ENCODE measurements around the gene KRT14.
"Not testable (repeated sequence)": the region's sequence is repeated elsewhere in the genome, so short reads cannot be mapped to it uniquely, and the experiment has no call there.

The KRT14 gene

DNA sequence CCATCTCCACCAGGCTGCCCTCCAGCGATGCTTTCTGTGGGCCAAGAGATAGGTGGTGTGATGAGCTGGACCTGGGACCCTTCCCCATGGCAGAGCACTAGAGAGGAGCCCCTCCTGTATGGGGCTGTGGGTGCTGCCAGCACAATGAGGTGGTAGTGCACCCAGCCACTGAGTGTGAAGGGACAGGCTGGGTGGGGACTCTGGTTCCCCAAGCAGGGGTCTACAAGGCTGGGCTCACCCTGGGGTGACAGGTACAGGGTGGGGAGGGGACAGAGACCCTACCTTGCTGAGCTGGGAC lies 41.3 kb upstream of the KRT14 start:
- not testable (repeated sequence) for H3K4me3 ChIP-seq (ENCODE audit: low read depth, low read length); H3K9ac ChIP-seq (ENCODE audit: low read depth, low read length); H3K4me1 ChIP-seq (ENCODE audit: control insufficient read depth, insufficient read depth, low read length); H3K9me3 ChIP-seq (ENCODE audit: control insufficient read depth, insufficient read depth, low read length); H3K36me3 ChIP-seq (ENCODE audit: control insufficient read depth, insufficient read depth, low read length); H3K27me3 ChIP-seq (ENCODE audit: control insufficient read depth, insufficient read depth, low read length)

DNA sequence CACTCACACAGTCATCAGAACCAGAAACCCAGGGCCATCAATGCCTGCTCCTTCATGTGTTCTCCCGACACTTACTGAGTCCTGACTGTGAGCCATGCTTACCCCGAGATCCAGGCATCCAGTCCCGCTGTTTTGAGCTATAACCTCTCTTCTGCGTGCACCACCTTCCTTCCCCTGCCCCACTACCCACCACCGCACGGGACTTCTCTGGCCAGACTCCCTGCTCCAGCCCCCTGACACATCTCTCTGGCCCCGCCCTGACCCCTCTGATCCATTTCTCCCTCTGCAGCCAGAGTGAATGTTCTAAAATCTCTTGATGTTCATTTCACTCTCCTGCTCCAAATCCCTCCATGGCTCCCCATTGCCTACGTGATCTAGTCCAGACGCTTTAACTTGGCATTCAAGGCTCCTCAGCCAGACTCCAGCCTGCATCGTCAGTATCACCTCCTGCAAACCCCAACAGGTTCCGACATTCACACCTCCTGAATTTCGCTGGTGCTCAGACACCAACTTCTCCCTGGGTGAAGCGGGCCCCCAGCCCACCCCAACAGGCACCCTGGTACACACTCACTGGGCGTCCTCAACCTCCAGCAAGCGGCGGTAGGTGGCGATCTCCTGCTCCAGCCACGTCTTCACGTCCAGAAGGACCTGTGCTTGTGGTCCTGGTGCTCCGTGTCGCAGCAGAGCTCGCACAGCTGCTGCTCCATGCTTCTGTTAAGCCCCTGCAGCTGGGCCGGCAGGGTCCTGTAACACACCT lies 40.8 kb upstream of the KRT14 start:
- no peaks in the 10 kb centered on the region for H3K9me3 ChIP-seq (ENCODE audit: control insufficient read depth, insufficient read depth, low read length)
- no peaks in the 10 kb centered on the region for H3K27me3 ChIP-seq (ENCODE audit: control insufficient read depth, insufficient read depth, low read length)
- no peaks in the 10 kb centered on the region for H3K36me3 ChIP-seq (ENCODE audit: control insufficient read depth, insufficient read depth, low read length)
- no peak overlapping the region for H3K4me3 ChIP-seq (ENCODE audit: low read depth, low read length)
- H3K4me1 ChIP-seq (ENCODE audit: control insufficient read depth, insufficient read depth, low read length), result no peaks in the 10 kb centered on the region
- H3K9ac ChIP-seq (ENCODE audit: low read depth, low read length), result no peak overlapping the region

DNA sequence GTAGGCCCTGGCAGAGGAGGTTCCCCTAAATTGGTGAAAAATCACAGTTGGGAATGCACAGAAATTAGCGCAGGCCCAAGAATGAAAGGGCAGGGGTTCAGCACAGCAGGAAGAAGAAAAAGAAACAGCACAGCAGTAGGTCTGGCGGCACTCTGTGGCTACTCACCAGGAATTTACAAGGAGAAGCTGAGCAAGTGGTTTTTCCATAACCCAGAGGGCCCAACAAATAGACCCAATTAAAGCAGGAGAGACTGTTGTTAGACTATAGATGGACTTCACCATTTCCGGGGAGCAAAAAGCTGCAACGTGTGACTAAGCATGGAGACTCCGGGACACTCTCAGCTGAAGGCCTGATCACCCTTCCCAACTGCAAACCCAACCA lies 40.2 kb upstream of the KRT14 start:
- not testable (repeated sequence) for H3K27me3 ChIP-seq (ENCODE audit: control insufficient read depth, insufficient read depth, low read length); H3K36me3 ChIP-seq (ENCODE audit: control insufficient read depth, insufficient read depth, low read length); H3K9ac ChIP-seq (ENCODE audit: low read depth, low read length)

DNA sequence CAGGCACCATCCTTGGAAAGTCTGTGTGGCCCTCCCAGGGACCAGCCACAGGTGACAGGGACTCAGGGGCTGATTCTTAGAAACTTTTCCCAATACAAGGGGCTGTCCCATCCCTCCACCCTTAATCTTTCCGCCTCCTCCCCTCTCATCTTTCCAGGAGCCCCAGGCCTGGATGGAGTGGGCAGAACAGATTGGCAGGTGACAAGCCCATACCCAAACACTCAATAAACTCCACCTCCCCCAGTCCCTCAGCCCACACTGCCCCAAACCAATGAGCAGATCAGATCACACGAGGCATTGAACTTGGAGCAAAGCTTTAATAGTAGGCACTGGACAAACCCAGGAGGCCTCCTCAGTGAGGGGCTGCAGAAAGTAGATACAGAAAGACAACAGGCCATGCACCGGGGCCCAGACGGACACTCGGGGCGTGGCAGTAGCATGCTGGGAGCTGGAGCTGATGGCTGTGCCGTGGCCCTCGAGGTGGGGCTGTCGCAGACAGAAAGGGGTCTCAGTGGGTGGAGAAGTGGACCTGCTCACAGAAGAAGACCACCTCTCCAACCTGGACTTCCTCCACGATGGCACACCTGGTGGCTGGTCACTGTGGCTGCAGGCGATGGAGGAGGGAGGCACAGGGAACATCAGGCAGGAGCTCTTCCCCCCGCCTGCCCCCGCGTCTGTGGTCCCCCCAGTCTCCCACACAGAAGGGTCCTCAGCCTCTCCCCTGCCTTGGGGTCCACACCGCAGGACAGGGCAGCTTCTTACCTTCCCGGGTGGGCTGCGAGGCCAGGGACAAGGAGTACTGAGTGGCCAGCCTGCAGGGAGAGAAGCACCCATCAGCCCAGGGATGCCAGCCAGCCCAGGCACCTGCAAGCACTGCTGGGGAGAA lies 39.6 kb upstream of the KRT14 start:
- H3K9me3 ChIP-seq (ENCODE audit: control insufficient read depth, insufficient read depth, low read length); H3K36me3 ChIP-seq (ENCODE audit: control insufficient read depth, insufficient read depth, low read length); H3K4me1 ChIP-seq (ENCODE audit: control insufficient read depth, insufficient read depth, low read length); H3K27me3 ChIP-seq (ENCODE audit: control insufficient read depth, insufficient read depth, low read length); H3K9ac ChIP-seq (ENCODE audit: low read depth, low read length); H3K4me3 ChIP-seq (ENCODE audit: low read depth, low read length): not testable (repeated sequence)

More for the DNA sequence above, 40.2 kb upstream of the KRT14 start:
- not testable (repeated sequence) for H3K4me1 ChIP-seq (ENCODE audit: control insufficient read depth, insufficient read depth, low read length); H3K4me3 ChIP-seq (ENCODE audit: low read depth, low read length); H3K9me3 ChIP-seq (ENCODE audit: control insufficient read depth, insufficient read depth, low read length)

DNA sequence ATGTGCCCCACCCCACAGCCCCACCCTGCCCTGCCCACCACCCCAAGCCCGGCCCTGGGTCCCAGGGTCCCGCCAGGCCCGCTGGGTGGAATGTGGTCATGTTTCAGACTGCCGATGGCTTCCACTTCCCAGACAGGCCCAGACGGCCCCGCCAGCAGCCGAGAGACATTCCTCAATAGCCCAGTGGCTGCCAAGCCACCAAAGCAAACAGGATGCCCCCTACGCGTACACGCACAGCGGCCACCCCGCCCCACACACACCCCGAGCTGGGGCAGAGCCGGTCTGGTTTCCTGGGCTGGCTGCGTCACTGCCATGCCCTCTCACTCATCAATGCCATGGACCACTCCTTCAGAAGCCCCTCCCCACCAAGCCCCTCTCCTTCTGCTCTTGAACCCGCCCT lies 38.9 kb upstream of the KRT14 start:
- H3K9me3 ChIP-seq (ENCODE audit: control insufficient read depth, insufficient read depth, low read length), result no peaks in the 10 kb centered on the region
- no peak overlapping the region for H3K9ac ChIP-seq (ENCODE audit: low read depth, low read length)
- no peaks in the 10 kb centered on the region for H3K36me3 ChIP-seq (ENCODE audit: control insufficient read depth, insufficient read depth, low read length)
- H3K27me3 ChIP-seq (ENCODE audit: control insufficient read depth, insufficient read depth, low read length), result no peaks in the 10 kb centered on the region
- H3K4me3 ChIP-seq (ENCODE audit: low read depth, low read length), result no peak overlapping the region
- no peaks in the 10 kb centered on the region for H3K4me1 ChIP-seq (ENCODE audit: control insufficient read depth, insufficient read depth, low read length)

DNA sequence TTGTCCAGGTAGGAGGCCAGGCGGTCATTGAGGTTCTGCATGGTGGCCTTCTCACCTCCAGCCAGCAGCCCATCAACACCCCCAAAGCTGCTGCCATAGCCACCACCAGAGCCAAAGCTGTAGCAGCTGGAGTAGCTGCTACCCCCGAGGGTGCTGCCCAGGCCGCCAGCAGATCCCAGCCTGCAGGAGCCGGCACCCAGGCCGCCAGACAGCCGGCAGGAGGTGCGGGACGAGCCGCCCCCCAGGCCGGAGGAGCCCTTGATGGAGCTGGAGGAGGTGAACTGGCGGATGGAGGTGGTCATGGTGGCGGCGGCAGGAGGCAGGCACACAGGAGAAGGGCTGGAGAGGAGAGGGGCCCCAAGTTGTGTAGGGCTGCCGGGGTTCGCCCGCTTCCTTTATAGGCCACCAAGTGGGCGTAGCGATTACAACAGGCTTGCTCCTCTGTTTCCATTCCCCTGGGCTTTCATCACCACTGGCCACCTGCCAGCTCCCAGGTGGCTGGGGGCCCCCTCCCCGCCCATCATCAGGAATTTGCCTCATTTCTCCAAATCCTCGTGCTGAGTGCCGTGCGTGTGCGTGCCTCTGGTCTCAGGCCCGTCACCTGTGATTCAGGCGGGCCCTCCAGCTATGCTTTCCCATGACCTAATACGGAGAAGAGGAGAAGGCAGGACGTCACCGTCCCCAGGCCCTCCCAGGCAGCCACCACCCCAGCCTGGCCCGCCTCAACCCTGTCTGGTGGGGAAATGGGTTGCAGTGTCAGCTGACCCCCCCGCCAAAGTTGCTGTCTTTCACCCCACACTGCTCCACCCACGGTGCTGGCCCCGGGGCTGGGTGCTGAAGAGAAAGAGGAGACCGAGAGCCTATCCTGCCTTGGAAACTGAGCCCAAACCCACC lies 37.8 kb upstream of the KRT14 start, which contains the start of gene KRT17:
Gene KRT17, minus strand, starts transcription at position 368 of the 894 bp plus-strand sequence. Its CDS starts 66 bp downstream, at position 302.
- Histone ChIP-seq H3K9me3 (ENCODE audit: control insufficient read depth, insufficient read depth, low read length) (no peaks in the 10 kb centered on the region), H3K4me3 (ENCODE audit: low read depth, low read length) (no peak within 1 kb of the TSS), H3K27me3 (ENCODE audit: control insufficient read depth, insufficient read depth, low read length) (no peaks in the 10 kb centered on the region), H3K36me3 (ENCODE audit: control insufficient read depth, insufficient read depth, low read length) (no peaks in the 10 kb centered on the region), H3K9ac (ENCODE audit: low read depth, low read length) (no peak within 1 kb of the TSS), H3K4me1 (ENCODE audit: control insufficient read depth, insufficient read depth, low read length) (no peaks in the 10 kb centered on the region)

DNA sequence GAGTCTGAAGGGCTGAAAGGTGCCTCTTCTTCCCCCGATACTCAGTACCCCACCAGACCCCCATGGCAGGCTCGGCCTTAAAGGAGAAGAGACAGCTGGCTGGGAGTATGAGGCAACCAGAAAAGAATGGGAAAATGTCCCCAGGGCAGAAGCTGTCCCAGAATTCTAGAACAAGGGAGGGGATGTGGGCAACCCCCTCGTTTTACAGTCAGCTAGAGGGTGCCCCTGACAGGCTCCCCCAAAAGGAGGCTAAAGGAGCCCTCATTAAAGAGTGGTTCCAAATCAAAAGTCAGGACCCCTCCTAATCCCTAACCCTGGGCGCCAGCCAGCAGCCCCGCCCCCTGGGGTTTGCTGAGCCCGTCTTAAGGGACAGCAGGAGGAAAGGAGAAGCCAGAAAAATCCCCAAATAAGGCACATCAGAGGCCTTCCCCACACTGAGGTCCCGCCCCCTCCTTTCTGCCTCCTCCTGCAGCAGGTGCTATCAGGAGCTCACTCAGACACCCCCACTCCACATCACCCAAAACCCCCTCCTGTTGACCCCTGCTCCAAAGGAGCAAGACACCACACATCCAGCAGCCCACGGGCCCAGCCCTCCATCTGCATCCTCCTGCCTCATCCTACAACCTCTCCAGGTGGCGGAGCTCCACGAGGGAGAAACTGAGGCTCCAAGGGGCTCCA lies 36.6 kb upstream of the KRT14 start:
- not testable (repeated sequence) for H3K9ac ChIP-seq (ENCODE audit: low read depth, low read length); H3K36me3 ChIP-seq (ENCODE audit: control insufficient read depth, insufficient read depth, low read length); H3K4me3 ChIP-seq (ENCODE audit: low read depth, low read length); H3K9me3 ChIP-seq (ENCODE audit: control insufficient read depth, insufficient read depth, low read length); H3K4me1 ChIP-seq (ENCODE audit: control insufficient read depth, insufficient read depth, low read length); H3K27me3 ChIP-seq (ENCODE audit: control insufficient read depth, insufficient read depth, low read length)

DNA sequence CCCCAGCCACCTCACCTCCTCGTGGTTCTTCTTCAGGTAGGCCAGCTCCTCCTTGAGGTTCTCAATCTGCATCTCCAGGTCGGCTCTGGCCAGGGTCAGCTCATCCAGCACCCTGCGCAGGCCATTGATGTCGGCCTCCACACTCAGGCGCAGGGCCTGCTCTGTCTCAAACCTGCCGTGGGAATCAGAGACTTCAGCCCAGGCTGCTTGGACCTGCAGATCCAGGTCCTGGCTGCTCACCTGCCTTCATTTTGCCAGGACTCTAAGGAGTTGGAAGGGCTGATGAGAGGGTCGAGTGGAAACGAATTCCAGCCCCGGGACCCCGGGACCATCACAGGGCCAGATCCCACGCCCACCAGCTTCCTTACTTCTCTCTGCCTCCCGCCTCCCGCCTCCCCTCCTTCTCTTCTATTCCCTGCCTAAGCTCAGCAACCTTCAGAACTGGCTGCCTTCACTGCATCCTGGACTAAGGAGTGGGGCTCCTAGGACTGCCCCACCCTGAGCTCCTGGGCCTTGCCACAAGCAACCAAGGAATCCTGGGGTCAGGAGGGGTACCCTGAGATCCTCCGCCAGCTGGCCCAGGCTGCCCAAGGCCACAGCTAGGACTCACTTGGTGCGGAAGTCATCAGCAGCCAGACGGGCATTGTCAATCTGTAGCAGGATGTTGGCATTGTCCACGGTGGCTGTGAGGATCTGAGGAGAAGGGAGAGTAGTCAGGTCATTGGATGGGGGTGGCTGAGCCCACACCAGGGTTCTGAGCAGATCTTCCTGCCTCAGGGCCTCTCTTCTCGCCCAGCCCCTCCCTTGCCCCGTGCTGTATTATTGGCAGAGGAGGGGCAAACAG lies 35.9 kb upstream of the KRT14 start:
- not testable (repeated sequence) for H3K9me3 ChIP-seq (ENCODE audit: control insufficient read depth, insufficient read depth, low read length); H3K36me3 ChIP-seq (ENCODE audit: control insufficient read depth, insufficient read depth, low read length); H3K4me1 ChIP-seq (ENCODE audit: control insufficient read depth, insufficient read depth, low read length); H3K27me3 ChIP-seq (ENCODE audit: control insufficient read depth, insufficient read depth, low read length); H3K4me3 ChIP-seq (ENCODE audit: low read depth, low read length); H3K9ac ChIP-seq (ENCODE audit: low read depth, low read length)

DNA sequence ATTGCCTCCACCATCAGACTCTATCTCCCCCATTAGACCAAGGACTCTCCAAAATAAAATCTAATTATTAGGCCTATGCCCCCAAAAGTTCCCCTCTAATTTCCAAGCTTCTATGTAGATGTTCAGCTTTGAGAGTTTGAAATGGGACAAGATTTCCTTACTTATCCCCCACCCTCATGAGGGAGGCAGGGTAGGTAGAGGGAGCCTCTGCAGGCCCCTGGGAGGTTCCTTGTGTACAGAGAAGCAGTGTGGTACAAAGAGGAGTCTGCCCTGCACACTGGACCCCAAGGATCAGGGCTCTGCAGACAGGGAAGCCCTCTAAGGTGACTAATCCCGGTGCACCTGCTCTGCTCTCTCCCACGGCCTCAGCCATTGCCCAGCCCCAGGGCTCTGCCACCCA lies 35.2 kb upstream of the KRT14 start:
- Histone ChIP-seq H3K4me1 (ENCODE audit: control insufficient read depth, insufficient read depth, low read length) (no peaks in the 10 kb centered on the region), H3K9ac (ENCODE audit: low read depth, low read length) (no peak overlapping the region), H3K4me3 (ENCODE audit: low read depth, low read length) (no peak overlapping the region), H3K36me3 (ENCODE audit: control insufficient read depth, insufficient read depth, low read length) (no peaks in the 10 kb centered on the region), H3K27me3 (ENCODE audit: control insufficient read depth, insufficient read depth, low read length) (no peaks in the 10 kb centered on the region), H3K9me3 (ENCODE audit: control insufficient read depth, insufficient read depth, low read length) (no peaks in the 10 kb centered on the region)

DNA sequence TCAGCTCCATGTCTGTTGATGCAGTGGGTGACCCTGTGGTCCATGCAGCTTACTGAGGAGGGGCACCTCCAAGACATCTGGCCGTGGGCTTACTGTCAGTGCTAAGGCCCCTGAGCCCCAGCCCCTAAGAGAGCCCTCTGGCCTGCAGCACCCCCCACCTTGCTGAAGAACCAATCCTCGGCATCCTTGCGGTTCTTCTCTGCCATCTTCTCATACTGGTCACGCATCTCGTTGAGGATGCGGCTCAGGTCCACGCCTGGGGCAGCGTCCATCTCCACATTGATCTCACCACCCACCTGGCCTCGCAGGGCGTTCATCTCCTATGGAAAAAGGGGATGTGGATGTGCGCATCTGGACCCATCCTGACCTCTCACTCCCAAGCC lies 34.7 kb upstream of the KRT14 start:
- not testable (repeated sequence) for H3K9me3 ChIP-seq (ENCODE audit: control insufficient read depth, insufficient read depth, low read length); H3K4me1 ChIP-seq (ENCODE audit: control insufficient read depth, insufficient read depth, low read length); H3K36me3 ChIP-seq (ENCODE audit: control insufficient read depth, insufficient read depth, low read length); H3K9ac ChIP-seq (ENCODE audit: low read depth, low read length); H3K27me3 ChIP-seq (ENCODE audit: control insufficient read depth, insufficient read depth, low read length); H3K4me3 ChIP-seq (ENCODE audit: low read depth, low read length)
